ENCODE measurements around the gene FGD4.

FGD4 gene

DNA sequence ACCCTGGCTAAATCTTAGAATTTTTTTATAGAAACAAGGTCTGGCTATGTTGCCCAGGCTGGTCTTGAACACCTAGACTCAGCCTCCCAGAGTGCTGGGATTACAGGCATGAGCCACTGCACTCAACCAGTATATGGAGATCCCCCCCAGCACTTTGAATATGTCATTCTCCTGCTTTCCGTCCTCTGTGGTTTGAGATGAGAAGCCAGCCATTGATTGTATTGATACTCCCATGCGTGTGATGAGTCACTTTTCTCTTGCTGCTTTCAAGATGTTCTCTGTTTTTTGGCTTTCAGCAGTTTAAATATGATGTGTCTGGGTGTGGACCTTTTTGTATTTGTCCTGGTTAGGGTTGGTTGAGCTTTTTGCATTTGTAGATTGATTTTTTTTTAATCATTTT lies 204.5 kb downstream of the FGD4 start:
- TF ChIP-seq, protein P1, sequence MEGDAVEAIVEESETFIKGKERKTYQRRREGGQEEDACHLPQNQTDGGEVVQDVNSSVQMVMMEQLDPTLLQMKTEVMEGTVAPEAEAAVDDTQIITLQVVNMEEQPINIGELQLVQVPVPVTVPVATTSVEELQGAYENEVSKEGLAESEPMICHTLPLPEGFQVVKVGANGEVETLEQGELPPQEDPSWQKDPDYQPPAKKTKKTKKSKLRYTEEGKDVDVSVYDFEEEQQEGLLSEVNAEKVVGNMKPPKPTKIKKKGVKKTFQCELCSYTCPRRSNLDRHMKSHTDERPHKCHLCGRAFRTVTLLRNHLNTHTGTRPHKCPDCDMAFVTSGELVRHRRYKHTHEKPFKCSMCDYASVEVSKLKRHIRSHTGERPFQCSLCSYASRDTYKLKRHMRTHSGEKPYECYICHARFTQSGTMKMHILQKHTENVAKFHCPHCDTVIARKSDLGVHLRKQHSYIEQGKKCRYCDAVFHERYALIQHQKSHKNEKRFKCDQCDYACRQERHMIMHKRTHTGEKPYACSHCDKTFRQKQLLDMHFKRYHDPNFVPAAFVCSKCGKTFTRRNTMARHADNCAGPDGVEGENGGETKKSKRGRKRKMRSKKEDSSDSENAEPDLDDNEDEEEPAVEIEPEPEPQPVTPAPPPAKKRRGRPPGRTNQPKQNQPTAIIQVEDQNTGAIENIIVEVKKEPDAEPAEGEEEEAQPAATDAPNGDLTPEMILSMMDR (IDR thresholded peaks at IDR 0.05; ENCODE audit: insufficient read depth, low read length, missing control alignments), result no peak
- ChIA-PET CTCF (interaction anchor here (1.1 kb wide), 1 partner anchor 16 kb away, joined by 3 read pairs; no protein-coding TSS in a partner anchor), POLR2A (no interaction called here)
- no peak overlapping the region for H3K4me3 ChIP-seq (ENCODE audit: low read depth, low read length)
- DNase-seq (ENCODE audit: low read depth, low spot score), result no peak

DNA sequence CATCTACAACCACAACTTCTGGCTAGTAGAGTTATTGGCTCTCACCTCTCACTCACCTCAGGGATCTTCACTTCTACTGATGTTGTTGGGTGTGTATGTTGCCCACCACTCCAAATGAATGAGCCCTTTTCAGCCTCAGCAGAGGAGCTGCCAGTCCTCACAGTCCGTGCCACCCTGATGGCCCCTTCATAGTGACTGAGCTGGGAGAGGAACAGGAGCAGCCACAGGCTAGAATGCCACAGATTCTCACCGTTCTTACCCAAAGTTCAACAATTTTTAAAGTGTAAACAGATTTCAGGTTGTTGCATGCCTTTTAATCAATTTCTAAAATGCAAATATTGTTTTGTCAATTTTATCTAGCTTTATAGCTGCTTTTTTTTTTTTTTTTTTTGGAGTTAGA lies 205.2 kb downstream of the FGD4 start:
- TF ChIP-seq, protein P1 (IDR thresholded peaks at IDR 0.05; ENCODE audit: insufficient read depth, low read length, missing control alignments), result no peak
- CTCF ChIA-PET, result interaction anchor here (1.3 kb wide), 1 partner anchor 239 kb away, joined by 4 read pairs; no protein-coding TSS in a partner anchor
- H3K4me3 ChIP-seq (ENCODE audit: low read depth, low read length), result no peak overlapping the region
- no peak for DNase-seq (ENCODE audit: low read depth, low spot score)
- POLR2A ChIA-PET, result no interaction called here

DNA sequence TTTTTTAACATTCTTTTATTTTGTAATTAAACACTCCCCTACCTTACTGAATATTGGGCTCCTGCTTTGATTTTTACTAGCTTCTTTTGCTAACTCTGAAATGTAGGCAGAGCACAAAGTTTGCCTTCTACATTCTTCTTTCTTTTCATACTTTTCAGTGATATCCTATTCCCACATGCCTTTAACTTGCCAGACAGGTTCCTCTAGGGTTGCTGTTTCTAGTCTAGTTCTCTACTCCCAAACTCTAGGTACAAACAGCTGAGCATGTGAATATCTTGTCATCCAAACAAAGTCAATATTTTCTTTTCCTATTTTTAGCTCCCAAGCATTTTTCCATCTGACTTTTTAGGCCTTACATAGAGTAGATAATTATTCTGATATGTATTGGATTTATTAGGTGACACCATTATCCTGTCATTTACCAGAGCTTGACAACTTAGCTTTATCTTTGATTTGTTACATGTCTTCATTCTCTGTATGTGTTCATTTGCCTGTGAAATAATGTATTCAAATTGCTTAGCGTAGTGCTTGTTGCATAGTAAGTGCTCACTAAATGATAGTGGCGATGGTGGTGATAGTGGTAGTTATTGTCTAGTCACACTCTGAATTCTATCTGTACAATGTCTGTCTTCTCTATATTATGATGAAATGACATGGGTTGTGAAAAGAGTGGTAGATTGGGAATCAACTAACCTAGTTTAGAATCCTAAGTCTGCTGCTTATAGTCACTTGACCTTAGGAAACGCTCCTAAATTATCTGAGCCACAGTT lies 206.2 kb downstream of the FGD4 start:
- CTCF ChIA-PET, result interaction anchor here (0.6 to 1.3 kb wide), 2 partner anchors 240 to 951 kb away, joined by 4 to 5 read pairs; no protein-coding TSS in a partner anchor
- TF ChIP-seq, protein P1 (IDR thresholded peaks at IDR 0.05; ENCODE audit: insufficient read depth, low read length, missing control alignments), result no peak
- H3K4me3 ChIP-seq (ENCODE audit: low read depth, low read length), result no peak overlapping the region
- POLR2A ChIA-PET, result no interaction called here
- DNase-seq (ENCODE audit: low read depth, low spot score), result no peak

DNA sequence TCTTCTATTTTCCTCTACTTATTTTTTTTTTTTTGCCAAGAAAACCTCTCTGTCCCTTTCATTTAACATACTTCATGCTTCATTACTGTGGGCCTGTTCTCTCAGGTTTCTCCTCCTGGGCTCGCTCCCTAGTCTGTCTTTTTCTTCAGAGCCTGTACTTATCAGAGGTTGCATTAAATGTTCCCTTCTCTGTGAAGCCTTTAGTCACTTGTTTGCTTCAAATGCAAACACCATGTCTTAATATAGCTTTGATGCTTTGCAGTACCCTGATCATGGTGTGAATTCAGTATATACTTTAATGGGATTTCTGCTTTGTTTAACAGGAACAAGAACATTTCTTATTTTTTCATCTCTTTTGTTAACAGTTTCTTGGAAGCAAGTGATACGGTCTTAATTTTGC lies 207.1 kb downstream of the FGD4 start:
- ChIA-PET CTCF (interaction anchor here (0.6 kb wide), 1 partner anchor 952 kb away, joined by 5 read pairs; no protein-coding TSS in a partner anchor), POLR2A (no interaction called here)

DNA sequence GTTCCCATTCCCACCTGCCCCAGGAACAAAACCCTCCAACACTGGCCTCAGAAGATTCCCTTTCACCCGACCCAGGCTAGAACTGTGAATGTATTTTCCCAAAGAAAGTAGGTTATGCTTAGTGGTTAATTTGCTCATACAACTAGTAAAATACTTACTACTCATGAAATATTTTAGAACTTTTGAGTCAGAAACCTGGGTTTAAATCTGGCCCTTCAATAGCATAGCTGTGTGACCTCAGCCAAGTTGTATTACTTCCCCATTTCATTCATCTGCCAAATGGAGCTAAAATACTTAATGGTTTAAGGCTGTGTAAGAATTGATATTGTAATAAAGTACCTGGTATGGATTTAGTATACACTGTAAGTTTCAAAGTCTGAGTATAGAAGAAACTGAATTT lies 210.6 kb downstream of the FGD4 start:
- DNase-seq (ENCODE audit: low read depth, low spot score), result no peak
- TF ChIP-seq, protein P1 (IDR thresholded peaks at IDR 0.05; ENCODE audit: insufficient read depth, low read length, missing control alignments), result no peak
- POLR2A ChIA-PET, result no interaction called here
- H3K4me3 ChIP-seq (ENCODE audit: low read depth, low read length), result no peak overlapping the region
- CTCF ChIA-PET, result interaction anchor here (0.8 kb wide), 1 partner anchor 956 kb away, joined by 3 read pairs; no protein-coding TSS in a partner anchor

More for the DNA sequence above, 207.1 kb downstream of the FGD4 start:
- no peak for DNase-seq (ENCODE audit: low read depth, low spot score)
- TF ChIP-seq, protein P1 (IDR thresholded peaks at IDR 0.05; ENCODE audit: insufficient read depth, low read length, missing control alignments), result no peak
- no peak overlapping the region for H3K4me3 ChIP-seq (ENCODE audit: low read depth, low read length)

DNA sequence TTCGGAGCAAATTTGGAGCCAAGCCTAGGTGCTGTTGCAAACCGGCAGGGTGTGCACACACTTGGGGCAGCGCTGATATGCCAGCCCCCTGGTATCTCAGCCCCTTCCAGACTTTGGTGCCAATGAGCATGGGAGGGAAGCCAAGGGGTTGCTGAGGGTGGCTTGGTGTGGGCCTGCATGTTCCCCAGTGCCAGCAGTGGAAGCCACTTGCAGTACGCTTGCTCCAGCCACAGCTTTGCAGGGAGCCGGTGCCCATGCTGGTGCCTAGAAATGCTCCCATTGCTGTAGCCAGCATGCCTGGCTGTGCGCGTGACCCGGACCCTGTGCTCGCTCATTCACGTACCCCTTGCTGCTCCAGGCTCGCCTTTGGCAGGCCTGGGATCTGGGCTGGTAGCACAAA lies 212.6 kb downstream of the FGD4 start:
- no peak for DNase-seq (ENCODE audit: low read depth, low spot score)
- ChIA-PET POLR2A (no interaction called here), CTCF (no interaction called here)
- no peak overlapping the region for H3K4me3 ChIP-seq (ENCODE audit: low read depth, low read length)
- TF ChIP-seq, protein P1 (IDR thresholded peaks at IDR 0.05; ENCODE audit: insufficient read depth, low read length, missing control alignments), result no peak
